Hematopoietic multipotent progenitor cell treated with erythropoietin and hydrocortisone succinate and interleukin-3 and kit ligand, for 17 days (in vitro differentiated cells): ENCODE results near the gene GNL3.
A peak's percentile ranks its signal among the peaks of the same experiment; 100 is the strongest.

Experiments used
- DNase-seq: peaks from one replicate; pipeline ENCODE4 v3.0.0-alpha.2; 2015; ENCODE audit warnings: low spot score

Gene GNL3

DNA sequence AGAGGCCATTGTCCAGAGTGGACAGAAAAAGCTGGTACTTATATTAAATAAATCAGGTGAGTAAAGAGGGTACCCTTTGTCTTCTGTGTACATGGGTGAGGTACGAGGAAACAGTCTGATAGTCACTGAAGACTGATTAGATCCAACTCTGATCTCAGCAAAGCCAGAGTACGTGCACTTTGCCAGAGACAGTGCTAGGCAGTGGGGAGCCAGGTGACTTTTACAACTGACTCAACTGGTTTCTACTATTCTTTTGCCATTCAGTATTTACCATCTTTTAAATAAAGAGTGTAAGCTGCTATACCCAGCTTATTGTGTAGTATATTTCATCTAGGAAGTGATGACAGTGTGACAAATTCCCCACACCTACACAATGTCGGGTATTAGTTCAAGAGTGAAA lies 3.3 kb downstream of the GNL3 start:
- no peak for DNase-seq

DNA sequence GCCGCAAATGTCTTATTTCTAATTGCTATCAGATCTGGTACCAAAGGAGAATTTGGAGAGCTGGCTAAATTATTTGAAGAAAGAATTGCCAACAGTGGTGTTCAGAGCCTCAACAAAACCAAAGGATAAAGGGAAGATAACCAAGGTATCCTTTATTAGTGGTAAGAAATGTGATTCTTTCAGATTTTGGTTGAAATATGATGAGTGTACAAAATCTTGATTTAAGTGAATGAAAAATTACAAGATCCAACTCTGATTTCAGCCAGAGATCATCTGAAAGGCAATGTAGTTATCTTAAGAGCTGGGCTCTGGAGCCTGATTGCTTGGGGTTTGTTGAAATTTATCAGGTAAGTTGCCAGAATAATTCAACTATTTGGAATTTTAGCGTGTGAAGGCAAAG lies 4.7 kb downstream of the GNL3 start:
- no peak for DNase-seq

- DNase-seq = no peak
Measured at GRCh38 chr3:52693071-52693470, 7.2 kb downstream of the GNL3 start.

DNA sequence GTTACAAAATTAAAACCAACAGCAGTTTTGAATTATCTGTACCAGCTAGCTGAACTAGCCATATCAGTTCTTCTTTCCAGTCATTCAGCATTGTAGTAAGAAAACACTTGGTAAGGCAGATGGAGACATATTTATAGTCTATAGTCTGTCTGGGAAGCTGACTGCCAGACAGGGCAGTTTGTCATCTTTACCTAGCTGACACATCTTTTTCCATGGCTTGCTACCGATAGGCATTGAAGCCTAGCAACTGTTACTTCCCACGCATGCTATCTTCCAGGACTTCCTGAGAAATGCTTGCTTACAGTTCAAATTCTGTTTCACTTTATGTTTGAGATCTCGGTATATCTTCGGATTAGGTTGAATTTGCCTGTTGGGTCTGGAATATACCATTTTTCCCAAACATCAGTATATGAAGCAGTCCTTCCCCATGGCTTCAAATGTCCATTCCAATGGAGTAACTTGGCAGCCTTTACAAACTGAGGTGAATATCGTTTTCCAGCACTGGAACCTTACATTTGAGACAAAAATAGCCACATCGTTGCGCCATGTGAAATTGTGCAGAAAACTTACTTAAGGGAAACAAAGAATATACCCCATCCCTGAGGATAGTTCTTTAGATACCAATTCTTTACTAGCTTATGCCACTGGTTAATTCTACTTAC lies 8.8 kb downstream of the GNL3 start:
- DNase-seq = no peak

- DNase-seq = no peak
Measured at GRCh38 chr3:52695798-52696671, 10.2 kb downstream of the GNL3 start.

- DNase-seq = no peak
Measured at GRCh38 chr3:52696830-52697631, 11.2 kb downstream of the GNL3 start.

- DNase-seq = no peak
Measured at GRCh38 chr3:52697632-52697965, 11.8 kb downstream of the GNL3 start.

- no peak for DNase-seq
Measured at GRCh38 chr3:52703341-52703740, 17.5 kb downstream of the GNL3 start.

- peak; percentile 34 for DNase-seq
Measured at GRCh38 chr3:52704611-52705437, 19.0 kb downstream of the GNL3 start.

- no peak for DNase-seq
Measured at GRCh38 chr3:52705438-52705687, 19.5 kb downstream of the GNL3 start.

- DNase-seq = peak; percentile 92
Measured at GRCh38 chr3:52705688-52706686, 20.2 kb downstream of the GNL3 start, which contains the start of the genes GLT8D1 and SPCS1. Gene GLT8D1, minus strand, starts transcription at chr3:52705791. Its CDS starts 5,331 bp downstream, at chr3:52700460. Gene SPCS1, plus strand, starts transcription at chr3:52706106. Its CDS starts 141 bp downstream, at chr3:52706247.

DNA sequence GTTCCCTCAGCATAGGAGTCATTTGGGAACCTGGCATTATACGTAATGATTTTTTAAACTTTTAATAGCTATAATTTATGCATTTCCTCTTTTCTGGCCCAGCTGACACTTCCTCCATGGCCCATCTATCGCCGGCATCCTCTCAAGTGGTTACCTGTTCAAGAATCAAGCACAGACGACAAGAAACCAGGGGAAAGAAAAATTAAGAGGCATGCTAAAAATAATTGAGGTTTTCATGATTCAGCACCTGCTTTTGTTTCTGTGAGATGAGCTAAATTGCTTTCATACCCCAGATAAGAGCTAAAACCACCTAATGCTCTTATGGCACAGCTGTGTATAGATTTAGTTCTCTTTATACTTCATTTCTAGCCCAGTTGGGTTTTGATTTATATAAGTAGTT lies 21.8 kb downstream of the GNL3 start:
- DNase-seq = no peak

DNA sequence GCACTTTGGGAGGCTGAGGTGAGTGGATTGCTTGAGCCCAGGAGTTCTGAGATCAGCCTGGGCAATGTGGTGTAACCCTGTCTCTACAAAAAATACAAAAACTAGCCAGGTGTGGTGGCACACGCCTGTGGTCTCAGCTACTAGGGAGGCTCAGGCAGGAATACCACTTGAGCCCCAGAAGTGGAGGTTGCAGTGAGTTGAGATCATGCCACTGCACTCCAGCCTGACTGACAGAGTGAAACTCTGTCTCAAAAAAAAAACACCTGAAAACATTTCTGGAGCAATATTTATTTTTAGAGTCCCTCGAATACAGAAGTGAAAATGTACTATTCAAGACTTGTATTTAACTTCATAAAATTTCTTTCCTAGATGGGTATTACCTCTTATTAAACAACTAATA lies 24.7 kb downstream of the GNL3 start:
- no peak for DNase-seq

GRCh38 chr3:52712291-52713212 lies 26.7 kb downstream of the GNL3 start:
- no peak for DNase-seq

DNA sequence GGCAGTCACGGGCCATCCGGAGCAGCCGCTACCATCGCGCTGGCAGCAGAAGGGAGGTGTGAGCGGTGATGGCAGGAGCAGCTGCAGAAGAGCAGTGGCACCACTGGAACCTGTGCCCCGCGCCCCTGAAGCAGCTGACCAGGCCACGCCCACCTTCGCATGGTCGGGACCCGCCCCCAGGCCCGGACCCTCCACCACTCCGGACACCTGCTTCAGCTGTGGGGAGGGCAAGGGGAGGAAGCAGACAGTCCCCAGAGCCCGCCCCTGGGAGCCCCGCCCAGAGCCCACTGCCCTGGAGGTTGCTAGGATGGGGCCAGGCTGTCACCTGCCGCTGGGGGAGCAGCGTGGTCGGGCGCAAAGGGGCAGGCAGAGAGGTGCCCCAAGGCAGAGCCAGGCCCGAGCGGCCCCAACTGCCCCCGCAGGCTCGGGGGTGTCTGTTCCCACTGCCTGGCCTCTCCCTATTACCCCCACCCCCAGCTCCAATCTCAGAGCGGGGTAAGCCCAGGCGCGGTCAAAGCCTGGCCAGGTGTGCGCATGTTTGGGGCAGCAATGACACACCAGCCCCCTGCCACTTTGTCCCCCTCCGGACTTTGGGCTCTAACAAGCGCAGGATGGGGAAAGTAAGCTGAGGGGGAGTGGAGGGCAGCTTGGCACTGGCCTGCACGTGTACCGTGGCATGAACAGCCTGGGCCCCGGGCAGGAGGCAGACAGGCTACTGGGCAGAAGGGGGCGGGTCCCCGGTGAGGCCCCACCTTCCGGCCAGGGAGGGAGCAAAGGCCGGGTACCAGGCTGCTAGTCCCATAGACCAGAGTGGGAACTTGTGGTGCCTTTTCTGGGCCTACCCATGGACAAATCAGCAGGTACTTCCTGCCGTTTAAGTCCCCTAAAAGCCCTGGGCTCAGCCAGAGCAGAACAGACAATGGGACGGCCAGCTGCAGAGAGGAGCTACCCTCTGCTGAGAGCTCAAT lies 28.8 kb downstream of the GNL3 start:
- no peak for DNase-seq

DNA sequence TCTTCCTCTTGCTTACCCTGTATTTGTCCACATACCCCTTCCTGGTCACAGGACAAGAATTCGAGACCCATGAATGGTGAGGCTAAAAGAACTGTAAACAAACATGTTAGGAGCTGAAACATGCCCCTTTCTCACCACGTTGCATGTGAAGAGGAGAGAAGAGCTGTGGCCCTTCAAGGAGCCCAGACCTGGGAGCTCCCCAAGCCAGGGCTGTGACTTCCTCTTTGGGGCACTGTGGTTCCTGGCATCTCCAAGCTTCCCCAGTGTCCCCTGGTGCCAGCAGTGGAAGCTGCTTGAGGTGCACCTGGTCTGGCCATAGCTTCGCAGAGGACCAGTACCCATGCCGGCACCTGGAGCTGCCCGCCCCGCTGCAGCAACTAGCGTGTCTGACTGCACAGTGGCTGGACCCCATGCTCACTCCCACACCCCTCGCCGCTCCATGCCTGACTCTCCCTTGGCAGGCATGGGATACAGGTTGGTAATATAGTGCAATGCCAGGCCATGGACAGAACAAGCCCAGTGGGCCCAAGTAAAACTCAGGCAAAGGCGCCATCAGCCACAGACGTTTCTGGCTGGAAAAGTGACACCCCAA lies 30.0 kb downstream of the GNL3 start:
- DNase-seq = no peak

- DNase-seq = no peak
Measured at GRCh38 chr3:52719618-52720017, 33.8 kb downstream of the GNL3 start.
